Measurements from ENCODE around the gene GP1BB.
"Not testable (repeated sequence)": the region's sequence is repeated elsewhere in the genome, so short reads cannot be mapped to it uniquely, and the experiment has no call there.

Gene GP1BB

GRCh38 chr22:19694696-19695095 lies 28.6 kb upstream of the GP1BB start:
- DNase-seq (ENCODE audit: low read depth): no peak
- H3K4me3 ChIP-seq (ENCODE audit: control insufficient read depth, low read depth, low read length): no peak overlapping the region
- TF ChIP-seq CTCF (conservative IDR thresholded peaks at IDR 0.05; ENCODE audit: control insufficient read depth, insufficient read depth, low read depth, low read length): no peak

- no peak for TF ChIP-seq CTCF (conservative IDR thresholded peaks at IDR 0.05; ENCODE audit: control insufficient read depth, insufficient read depth, low read depth, low read length)
- no peak for DNase-seq (ENCODE audit: low read depth)
- H3K4me3 ChIP-seq (ENCODE audit: control insufficient read depth, low read depth, low read length): no peak overlapping the region
These were observed 26.6 kb upstream of the GP1BB start for GRCh38 chr22:19696504-19697276.

DNA sequence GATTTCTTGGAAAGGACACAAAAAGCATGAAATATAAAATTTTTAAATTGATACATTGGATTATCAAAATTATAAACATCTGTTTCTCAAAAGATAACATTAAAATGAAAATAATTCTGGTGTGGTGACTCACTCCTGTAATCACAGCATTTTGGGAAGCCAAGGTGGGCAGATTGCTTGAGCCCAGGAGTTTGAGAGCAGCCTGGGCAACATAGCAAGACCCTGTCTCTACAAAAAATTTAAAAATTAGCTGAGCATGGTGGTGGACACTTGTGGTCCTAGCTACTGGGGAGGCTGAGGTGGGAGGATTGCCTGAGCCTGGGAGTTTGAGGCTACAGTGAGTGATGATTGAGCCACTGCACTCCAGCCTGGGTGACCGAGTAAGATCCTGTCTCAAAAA lies 25.5 kb upstream of the GP1BB start:
- not testable (repeated sequence) for DNase-seq (ENCODE audit: low read depth)

GRCh38 chr22:19700790-19701419 lies 22.4 kb upstream of the GP1BB start:
- no peak for TF ChIP-seq CTCF (conservative IDR thresholded peaks at IDR 0.05; ENCODE audit: control insufficient read depth, insufficient read depth, low read depth, low read length)
- no peak overlapping the region for H3K4me3 ChIP-seq (ENCODE audit: control insufficient read depth, low read depth, low read length)
- DNase-seq (ENCODE audit: low read depth): no peak

More for the DNA sequence above, 25.5 kb upstream of the GP1BB start:
- not testable (repeated sequence) for H3K4me3 ChIP-seq (ENCODE audit: control insufficient read depth, low read depth, low read length)

DNA sequence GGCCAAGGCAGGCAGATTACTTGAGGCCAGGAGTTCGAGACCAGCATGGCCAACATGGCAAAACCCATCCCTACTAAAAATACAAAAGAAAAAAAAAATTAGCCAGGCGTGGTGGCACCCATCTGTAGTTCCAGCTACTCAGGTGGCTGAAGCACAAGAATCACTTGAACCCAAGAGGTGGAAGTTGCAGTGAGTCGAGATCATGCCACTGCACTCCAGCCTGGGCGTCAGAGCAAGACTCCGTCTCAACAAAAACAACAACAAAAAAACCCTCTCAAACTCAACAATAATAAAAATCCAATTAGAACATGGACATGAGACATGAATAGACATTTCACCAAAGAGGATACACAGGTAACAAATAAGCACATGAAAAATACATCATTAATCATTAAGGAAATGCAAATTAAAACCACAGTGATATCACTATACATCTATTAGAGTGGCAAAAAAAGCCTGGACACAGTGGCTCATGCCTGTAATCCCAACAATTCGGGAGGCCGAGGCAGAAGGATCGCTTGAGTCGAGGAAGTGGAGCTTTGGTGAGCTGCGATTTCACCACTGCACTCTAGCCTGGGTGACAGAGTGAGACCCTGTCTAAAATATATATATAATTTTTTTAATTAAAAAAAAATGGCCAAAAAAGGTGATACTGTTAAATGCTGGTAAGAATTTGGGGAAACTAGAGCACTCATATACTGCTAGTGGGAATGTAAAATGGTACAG lies 21.8 kb upstream of the GP1BB start:
- no peak for DNase-seq (ENCODE audit: low read depth)
- TF ChIP-seq CTCF (conservative IDR thresholded peaks at IDR 0.05; ENCODE audit: control insufficient read depth, insufficient read depth, low read depth, low read length): no peak
- H3K4me3 ChIP-seq (ENCODE audit: control insufficient read depth, low read depth, low read length): no peak overlapping the region

GRCh38 chr22:19703869-19704268 lies 19.5 kb upstream of the GP1BB start:
- no peak for DNase-seq (ENCODE audit: low read depth)
- H3K4me3 ChIP-seq (ENCODE audit: control insufficient read depth, low read depth, low read length): no peak overlapping the region
- TF ChIP-seq CTCF (conservative IDR thresholded peaks at IDR 0.05; ENCODE audit: control insufficient read depth, insufficient read depth, low read depth, low read length): no peak

Measured in fibroblast of mammary gland (primary cell).